GM19238 (cell line): Measurements from ENCODE around the gene SKIC2.

Source experiments
- DNase-seq: peaks from one replicate; pipeline ENCODE4 v3.0.0; 2011; ENCODE audit warnings: low spot score; ENCODE audit not compliant: insufficient read length

Gene SKIC2

DNA sequence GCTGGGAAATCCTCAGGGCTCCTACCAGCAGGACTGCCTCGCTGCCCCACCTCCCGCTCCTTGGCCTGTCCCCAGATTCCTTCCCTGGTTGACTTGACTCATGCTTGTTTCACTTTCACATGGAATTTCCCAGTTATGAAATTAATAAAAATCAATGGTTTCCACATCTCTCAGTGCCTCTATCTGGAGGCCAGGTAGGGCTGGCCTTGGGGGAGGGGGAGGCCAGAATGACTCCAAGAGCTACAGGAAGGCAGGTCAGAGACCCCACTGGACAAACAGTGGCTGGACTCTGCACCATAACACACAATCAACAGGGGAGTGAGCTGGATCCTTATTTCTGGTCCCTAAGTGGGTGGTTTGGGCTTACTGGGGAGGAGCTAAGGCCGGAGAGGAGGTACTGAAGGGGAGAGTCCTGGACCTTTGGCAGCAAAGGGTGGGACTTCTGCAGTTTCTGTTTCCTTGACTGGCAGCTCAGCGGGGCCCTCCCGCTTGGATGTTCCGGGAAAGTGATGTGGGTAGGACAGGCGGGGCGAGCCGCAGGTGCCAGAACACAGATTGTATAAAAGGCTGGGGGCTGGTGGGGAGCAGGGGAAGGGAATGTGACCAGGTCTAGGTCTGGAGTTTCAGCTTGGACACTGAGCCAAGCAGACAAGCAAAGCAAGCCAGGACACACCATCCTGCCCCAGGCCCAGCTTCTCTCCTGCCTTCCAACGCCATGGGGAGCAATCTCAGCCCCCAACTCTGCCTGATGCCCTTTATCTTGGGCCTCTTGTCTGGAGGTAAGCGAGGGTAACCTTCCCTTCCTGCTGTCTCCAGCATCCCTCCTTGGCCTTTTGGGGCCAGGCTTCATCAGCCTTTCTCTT, 13.2 kb upstream of the SKIC2 start, which contains the start of gene CFB:
Gene CFB, plus strand, starts transcription at position 589 of the 863 bp plus-strand sequence. Its CDS starts 127 bp downstream, at position 716.
- no peak for DNase-seq

DNA sequence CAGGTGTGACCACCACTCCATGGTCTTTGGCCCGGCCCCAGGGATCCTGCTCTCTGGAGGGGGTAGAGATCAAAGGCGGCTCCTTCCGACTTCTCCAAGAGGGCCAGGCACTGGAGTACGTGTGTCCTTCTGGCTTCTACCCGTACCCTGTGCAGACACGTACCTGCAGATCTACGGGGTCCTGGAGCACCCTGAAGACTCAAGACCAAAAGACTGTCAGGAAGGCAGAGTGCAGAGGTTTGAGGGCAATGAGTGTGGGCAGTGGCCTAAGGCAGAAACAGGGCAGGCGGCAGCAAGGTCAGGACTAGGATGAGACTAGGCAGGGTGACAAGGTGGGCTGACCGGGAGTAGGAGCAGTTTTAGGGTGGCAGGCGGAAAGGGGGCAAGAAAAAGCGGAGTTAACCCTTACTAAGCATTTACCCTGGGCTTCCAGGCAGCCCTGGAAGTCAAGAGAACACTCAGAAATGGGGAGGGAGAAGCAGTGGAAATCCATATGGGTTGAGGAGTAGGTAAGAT, 12.5 kb upstream of the SKIC2 start:
- DNase-seq = no peak

DNA sequence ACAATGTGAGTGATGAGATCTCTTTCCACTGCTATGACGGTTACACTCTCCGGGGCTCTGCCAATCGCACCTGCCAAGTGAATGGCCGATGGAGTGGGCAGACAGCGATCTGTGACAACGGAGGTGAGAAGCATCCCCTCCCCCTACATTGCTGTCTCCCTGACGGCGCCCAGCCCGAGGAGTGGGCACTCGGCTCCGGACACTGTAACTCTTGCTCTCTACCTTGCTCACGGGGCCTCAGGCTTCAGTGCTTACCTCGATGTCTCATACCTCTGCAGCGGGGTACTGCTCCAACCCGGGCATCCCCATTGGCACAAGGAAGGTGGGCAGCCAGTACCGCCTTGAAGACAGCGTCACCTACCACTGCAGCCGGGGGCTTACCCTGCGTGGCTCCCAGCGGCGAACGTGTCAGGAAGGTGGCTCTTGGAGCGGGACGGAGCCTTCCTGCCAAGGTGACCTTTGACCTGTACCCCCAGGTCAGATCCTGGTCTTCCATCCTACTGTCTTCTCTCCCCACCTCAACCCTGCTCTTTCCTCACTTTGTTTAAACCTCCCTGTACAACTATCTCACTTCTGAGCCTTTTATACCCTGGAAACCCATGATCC, 11.8 kb upstream of the SKIC2 start:
- DNase-seq = no peak

- no peak for DNase-seq
These were observed 11.1 kb upstream of the SKIC2 start for GRCh38 chr6:31947864-31948263.

- DNase-seq = no peak
These were observed 10.7 kb upstream of the SKIC2 start for GRCh38 chr6:31948306-31948705.

DNA sequence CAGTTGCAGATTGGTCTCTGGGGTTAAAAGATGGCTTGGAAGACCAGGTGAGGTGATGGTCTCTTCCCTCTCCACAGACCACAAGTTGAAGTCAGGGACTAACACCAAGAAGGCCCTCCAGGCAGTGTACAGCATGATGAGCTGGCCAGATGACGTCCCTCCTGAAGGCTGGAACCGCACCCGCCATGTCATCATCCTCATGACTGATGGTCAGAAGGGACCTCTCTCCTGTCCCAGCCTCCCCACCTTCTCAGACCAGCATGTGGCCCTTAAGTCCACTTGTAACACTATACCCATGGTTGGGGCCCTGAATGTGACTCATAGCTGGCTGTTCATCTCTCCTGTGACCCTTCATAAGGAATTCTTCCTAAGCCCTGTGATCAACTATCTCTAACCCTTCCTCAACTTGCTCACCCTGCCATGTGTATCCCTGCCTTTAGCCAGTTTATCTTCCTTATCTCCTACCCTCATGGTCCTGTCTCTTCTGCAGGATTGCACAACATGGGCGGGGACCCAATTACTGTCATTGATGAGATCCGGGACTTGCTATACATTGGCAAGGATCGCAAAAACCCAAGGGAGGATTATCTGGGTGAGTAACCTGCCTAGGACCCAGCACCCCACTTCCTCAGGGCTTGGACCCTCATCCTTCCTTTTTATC, 10.1 kb upstream of the SKIC2 start:
- DNase-seq = no peak

DNA sequence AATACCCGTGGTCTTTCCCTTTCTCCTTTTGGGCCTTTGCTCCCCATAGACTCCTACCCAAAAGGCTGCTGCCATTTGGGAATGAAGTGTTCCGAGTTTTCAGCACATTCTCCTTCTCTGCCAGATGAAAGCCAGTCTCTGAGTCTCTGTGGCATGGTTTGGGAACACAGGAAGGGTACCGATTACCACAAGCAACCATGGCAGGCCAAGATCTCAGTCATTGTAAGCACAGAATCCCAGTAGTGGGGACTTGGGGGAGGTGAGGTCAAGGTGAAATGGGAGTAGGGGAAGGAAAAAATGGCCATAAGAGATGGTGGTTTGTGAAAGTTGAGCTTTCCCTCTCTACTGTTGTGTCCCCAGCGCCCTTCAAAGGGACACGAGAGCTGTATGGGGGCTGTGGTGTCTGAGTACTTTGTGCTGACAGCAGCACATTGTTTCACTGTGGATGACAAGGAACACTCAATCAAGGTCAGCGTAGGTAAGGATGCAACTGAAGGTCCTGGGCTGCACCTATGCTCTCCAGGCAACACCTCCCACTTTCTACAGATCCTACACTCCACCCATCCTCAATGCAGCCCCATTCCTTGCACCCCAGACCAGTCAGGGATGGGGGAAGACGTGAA, 8.9 kb upstream of the SKIC2 start:
- no peak for DNase-seq

DNA sequence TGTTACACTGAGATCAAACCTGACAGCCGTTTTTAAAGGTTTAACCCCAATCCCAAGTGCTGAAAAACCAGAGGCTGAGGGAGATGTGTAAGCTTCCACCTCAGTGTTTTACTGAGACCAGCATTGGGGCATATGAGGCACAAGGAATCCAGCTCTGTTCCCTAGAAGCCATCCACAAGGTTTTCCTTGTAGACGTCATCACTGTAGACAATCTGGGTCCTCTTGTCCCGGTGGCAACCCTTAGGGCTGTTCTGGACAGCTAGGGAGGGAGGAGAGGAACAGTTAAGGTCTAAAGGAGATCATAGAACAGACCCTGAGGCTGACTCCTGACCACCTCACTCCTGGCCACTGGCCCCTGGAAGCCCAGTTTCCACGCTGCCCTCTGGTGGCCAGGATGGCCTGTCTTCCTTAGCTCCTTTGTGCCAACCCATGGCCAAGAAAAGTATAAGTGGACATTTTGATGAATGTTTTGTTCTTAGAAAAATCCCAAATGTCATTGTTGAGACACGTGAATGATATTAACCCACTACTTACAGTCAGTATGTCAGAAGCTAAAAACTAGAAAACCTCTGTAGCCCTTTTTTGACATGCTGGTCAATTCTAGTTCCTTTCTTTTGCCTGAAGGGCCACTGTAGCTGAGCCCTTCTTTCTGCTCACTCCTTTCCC, 6.7 kb upstream of the SKIC2 start:
- DNase-seq = no peak

DNA sequence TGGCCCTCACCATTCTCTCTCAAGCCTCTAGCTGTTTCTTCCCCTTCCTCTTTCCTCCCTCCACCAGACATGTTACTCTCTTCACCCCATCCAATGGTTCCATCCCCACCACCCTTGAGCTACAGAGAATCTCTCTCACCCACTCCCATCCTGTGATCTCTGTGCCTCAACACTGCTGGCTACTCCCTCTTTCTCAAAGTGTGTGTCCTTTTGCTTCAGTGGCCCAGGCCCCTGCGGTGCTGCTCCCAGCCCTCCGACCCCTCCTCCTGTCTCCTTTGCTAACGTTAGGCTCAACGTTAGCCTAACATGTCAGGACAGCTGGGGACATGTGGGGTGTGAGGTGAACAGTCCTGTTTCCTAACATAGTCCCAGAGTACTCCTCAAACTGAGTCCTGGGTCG, 6.1 kb upstream of the SKIC2 start:
- no peak for DNase-seq

DNA sequence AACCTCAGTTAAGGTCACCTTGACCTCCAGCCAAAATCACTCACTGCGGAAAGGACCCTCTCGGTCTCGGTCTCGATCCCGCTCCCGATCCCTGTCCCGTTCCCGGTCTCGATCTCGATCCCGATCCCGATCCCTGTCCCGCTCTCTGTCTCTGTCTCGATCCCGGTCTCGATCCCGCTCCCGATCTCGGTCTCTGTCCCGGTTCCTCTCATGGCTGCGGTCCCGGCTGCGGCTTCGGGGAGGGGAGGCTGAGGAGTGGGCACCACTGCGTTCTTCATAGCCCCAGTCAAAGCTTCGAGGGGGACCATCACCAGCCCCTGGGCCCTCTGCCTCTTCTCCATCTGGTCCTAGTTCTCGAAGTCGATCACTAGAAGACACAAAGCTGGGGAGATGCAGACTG, 4.5 kb upstream of the SKIC2 start:
- DNase-seq = no peak

GRCh38 chr6:31956796-31957195, 2.2 kb upstream of the SKIC2 start:
- DNase-seq = no peak

DNA sequence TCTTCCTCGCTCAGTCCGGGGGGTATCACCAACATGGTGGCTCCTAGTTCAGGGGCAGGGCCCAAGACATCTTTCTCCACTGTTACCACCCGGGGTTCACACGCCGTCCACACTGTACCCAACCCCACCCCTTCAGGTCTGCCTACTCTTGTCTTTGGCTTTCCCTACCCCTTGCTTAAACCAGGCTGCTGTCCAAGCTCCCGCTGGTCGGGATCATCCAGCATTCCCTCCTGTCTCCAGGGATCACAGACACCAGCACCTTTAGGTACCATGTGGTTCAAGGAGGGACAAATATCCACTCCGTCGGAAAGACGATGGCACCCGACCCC, 599 bp upstream of the SKIC2 start:
- no peak for DNase-seq

DNA sequence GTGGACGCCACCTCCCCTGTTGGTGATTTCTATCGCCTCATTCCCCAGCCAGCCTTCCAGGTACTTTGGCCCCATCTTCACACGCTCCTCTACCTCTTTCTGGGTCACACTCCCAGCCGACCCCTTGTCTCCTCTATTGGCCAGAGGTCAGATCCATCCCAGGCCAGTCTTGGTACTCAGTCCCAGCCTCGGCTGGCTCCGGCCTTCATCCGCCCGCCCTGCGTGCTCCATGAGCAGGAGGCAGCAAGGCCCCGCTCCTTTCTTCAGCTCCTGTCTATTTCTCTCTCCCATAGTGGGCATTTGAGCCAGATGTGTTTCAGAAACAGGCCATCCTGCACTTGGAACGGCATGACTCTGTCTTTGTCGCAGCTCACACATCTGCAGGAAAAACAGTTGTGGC, 2.6 kb downstream of the SKIC2 start:
- DNase-seq = no peak

GRCh38 chr6:31963921-31964320, 4.9 kb downstream of the SKIC2 start:
- DNase-seq = no peak

- DNase-seq = no peak
These were observed 6.7 kb downstream of the SKIC2 start for GRCh38 chr6:31965700-31966099.

DNA sequence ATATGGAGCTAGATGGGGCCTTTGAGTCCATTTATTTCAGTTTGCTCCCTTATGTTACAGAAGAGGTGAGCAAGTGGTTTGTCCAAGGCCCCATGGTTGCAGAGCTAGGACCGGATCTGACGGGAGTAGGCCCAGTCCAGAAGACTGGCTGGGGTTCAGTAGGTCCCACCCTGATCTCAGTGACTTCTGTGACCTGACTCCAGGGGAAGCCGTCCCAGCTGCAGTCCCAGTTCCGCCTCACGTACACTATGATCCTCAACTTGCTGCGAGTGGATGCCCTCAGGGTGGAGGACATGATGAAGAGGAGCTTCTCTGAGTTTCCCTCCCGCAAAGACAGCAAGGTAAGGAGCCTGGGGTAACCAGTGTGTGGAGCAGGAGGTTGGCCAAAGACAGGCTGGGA, 7.5 kb downstream of the SKIC2 start:
- DNase-seq = no peak

GRCh38 chr6:31966997-31967925, 8.3 kb downstream of the SKIC2 start:
- no peak for DNase-seq

GRCh38 chr6:31967926-31968320, 8.9 kb downstream of the SKIC2 start:
- no peak for DNase-seq

DNA sequence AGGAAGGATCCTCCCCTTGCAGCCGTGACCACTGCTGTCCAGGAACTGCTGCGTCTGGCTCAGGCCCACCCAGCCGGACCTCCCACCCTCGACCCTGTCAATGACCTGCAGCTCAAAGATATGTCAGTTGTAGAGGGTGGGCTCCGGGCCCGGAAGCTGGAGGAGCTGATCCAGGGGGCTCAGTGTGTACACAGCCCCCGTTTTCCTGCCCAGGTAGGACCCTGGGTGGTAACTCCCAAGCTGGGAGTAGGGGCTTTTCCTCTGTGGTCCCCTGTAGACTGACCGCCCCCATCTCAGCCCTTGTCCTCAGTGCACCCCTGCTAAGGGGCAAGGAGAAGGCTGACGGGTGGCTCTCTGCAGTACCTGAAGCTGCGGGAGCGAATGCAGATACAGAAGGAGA, 9.4 kb downstream of the SKIC2 start:
- DNase-seq = no peak
